ENCODE measurements around the gene CCDC185. TPM values are rescaled to one million over a fixed set of nuclear protein-coding genes. Genes with fewer than 3 reads are reported as not detected.

The CCDC185 gene
- polyA plus RNA-seq, 3 donors = not detected

DNA sequence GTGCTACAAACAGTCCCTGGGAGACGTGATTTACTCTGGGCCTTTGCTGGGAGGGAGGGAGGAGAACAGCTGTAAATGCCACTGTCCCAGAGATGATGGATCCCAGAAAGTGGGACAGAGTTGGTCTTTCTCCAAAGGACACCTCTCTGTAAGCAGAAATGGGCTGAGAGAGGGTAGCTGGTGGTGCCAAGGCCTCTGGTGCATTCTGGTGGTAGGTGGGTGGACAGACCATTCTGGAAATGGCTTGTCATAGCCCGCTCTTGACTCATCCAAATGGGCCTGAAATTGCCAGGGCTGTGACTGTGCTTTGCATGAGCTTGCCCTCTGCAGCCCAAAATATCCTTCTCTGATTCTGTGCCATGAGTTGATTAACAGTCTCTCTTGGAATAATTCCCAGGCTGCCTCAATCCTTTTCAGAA is 36.1 kb downstream of the CCDC185 start:
- Histone ChIP-seq H3K27ac (ENCODE audit: low read depth in 1 of 2, low read length in 2 of 2) (no peak overlapping the region), H3K79me2 (ENCODE audit: insufficient read depth, low read length) (no peaks in the 10 kb centered on the region), H4K20me1 (ENCODE audit: insufficient read depth, low read length) (no peaks in the 10 kb centered on the region), H3K4me2 (replicated peaks; ENCODE audit: extremely low read depth, low read length, poor library complexity, severe bottlenecking) (no peak overlapping the region), H3K9me3 (replicated peaks in 1 of 2; ENCODE audit: control insufficient read depth in 1 of 2, insufficient read depth in 1 of 2, low read length in 2 of 2) (no peaks in the 10 kb centered on the region), H3K4me3 (replicated peaks in 1 of 3; ENCODE audit: low read depth in 2 of 3, low read length in 3 of 3) (no peak overlapping the region), H3K4me1 (ENCODE audit: control insufficient read depth in 1 of 2, insufficient read depth in 2 of 2, low read length in 2 of 2) (no peaks in the 10 kb centered on the region), H3K36me3 (replicated peaks in 1 of 2; ENCODE audit: control insufficient read depth in 1 of 2, insufficient read depth in 2 of 2, low read length in 2 of 2) (no peaks in the 10 kb centered on the region), H3K9ac (ENCODE audit: insufficient read depth, low read length, poor library complexity, severe bottlenecking) (no peak overlapping the region), H3K27me3 (ENCODE audit: control insufficient read depth in 2 of 2, insufficient read depth in 2 of 2, low read length in 2 of 2) (no peaks in the 10 kb centered on the region), H2AFZ (ENCODE audit: insufficient read depth, low read depth, low read length, poor library complexity, severe bottlenecking) (no peak overlapping the region)
- Mint-ChIP-seq H3K27ac (no peak overlapping the region), H3K36me3 (no peaks in the 10 kb centered on the region), H3K4me1 (no peaks in the 10 kb centered on the region), H3K4me3 (no peak overlapping the region), H3K27me3 (ENCODE audit: low read depth in 3 of 3) (peaks cover 7 to 10% (median 10%) of the 10 kb centered on the region in 3 donors), H3K9me3 (peaks cover 0 to 17% (median 7%) of the 10 kb centered on the region in 7 donors)
- DNase-seq = no peak
- WGBS (ENCODE audit: insufficient coverage) = no CpG with 5 or more reads among the region's 2 CpGs
- intact Hi-C loops (cut with micrococcal nuclease) = no loop called here
- TF ChIP-seq, protein P1, sequence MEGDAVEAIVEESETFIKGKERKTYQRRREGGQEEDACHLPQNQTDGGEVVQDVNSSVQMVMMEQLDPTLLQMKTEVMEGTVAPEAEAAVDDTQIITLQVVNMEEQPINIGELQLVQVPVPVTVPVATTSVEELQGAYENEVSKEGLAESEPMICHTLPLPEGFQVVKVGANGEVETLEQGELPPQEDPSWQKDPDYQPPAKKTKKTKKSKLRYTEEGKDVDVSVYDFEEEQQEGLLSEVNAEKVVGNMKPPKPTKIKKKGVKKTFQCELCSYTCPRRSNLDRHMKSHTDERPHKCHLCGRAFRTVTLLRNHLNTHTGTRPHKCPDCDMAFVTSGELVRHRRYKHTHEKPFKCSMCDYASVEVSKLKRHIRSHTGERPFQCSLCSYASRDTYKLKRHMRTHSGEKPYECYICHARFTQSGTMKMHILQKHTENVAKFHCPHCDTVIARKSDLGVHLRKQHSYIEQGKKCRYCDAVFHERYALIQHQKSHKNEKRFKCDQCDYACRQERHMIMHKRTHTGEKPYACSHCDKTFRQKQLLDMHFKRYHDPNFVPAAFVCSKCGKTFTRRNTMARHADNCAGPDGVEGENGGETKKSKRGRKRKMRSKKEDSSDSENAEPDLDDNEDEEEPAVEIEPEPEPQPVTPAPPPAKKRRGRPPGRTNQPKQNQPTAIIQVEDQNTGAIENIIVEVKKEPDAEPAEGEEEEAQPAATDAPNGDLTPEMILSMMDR (IDR thresholded peaks at IDR 0.05) = no peak

DNA sequence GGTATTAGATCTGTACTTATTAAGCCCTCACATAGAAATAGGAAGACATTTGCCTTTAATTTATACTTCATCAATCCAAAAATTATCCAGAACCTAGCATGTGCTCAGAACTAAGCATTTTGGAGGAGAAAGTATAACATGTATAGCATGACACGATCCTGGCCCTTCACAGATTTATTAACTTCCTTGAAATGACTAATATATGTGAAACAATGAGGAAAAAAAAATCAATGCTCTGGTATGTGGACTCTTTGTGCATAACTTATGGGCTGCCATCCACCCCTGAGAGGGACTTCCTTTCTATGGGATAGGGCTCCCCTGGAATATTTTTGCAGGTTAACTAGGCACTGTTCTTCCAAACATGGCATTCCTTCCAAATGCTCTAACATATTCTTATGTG is 36.6 kb downstream of the CCDC185 start:
- Histone ChIP-seq H3K9me3 (replicated peaks in 1 of 2; ENCODE audit: control insufficient read depth in 1 of 2, insufficient read depth in 1 of 2, low read length in 2 of 2) (no peaks in the 10 kb centered on the region), H3K27me3 (ENCODE audit: control insufficient read depth in 2 of 2, insufficient read depth in 2 of 2, low read length in 2 of 2) (no peaks in the 10 kb centered on the region), H2AFZ (ENCODE audit: insufficient read depth, low read depth, low read length, poor library complexity, severe bottlenecking) (no peak overlapping the region), H3K27ac (ENCODE audit: low read depth in 1 of 2, low read length in 2 of 2) (no peak overlapping the region), H4K20me1 (ENCODE audit: insufficient read depth, low read length) (no peaks in the 10 kb centered on the region), H3K4me2 (replicated peaks; ENCODE audit: extremely low read depth, low read length, poor library complexity, severe bottlenecking) (no peak overlapping the region), H3K4me3 (replicated peaks in 1 of 3; ENCODE audit: low read depth in 2 of 3, low read length in 3 of 3) (no peak overlapping the region), H3K79me2 (ENCODE audit: insufficient read depth, low read length) (no peaks in the 10 kb centered on the region), H3K4me1 (ENCODE audit: control insufficient read depth in 1 of 2, insufficient read depth in 2 of 2, low read length in 2 of 2) (no peaks in the 10 kb centered on the region), H3K9ac (ENCODE audit: insufficient read depth, low read length, poor library complexity, severe bottlenecking) (no peak overlapping the region), H3K36me3 (replicated peaks in 1 of 2; ENCODE audit: control insufficient read depth in 1 of 2, insufficient read depth in 2 of 2, low read length in 2 of 2) (no peaks in the 10 kb centered on the region)
- no peak overlapping the region for H3K27ac Mint-ChIP-seq
- H3K9me3 Mint-ChIP-seq = peaks cover 0 to 17% (median 7%) of the 10 kb centered on the region in 7 donors
- H3K4me3 Mint-ChIP-seq = no peak overlapping the region
- no peak for DNase-seq
- H3K4me1 Mint-ChIP-seq = no peaks in the 10 kb centered on the region
- TF ChIP-seq, protein P1 (IDR thresholded peaks at IDR 0.05) = no peak
- no peaks in the 10 kb centered on the region for H3K36me3 Mint-ChIP-seq
- peaks cover 4 to 10% (median 9%) of the 10 kb centered on the region in 3 donors for H3K27me3 Mint-ChIP-seq (ENCODE audit: low read depth in 3 of 3)
- WGBS (ENCODE audit: insufficient coverage) = no CpG with 5 or more reads among the region's 1 CpG
- intact Hi-C loops (cut with micrococcal nuclease) = no loop called here

Data from CD14-positive monocyte (primary cell).